Endothelial cell of umbilical vein (primary cell): Measurements from ENCODE around the gene PAX6. TPM values are rescaled to one million over a fixed set of nuclear protein-coding genes. Genes with fewer than 3 reads are reported as not detected.

Experiments
- BruUV-seq: library from RNA; stranded (reverse); fragments of 400-500 nt; replicated peaks from 2 replicates; lab custom pipeline; 2021; lab: Mats Ljungman, UMichigan
- CTCF ChIA-PET: fragments of 300-600, 350-600 bp; sonication (Branson Sonifier 250); formaldehyde crosslinking; loops from one replicate; lab custom pipeline; 2021; ENCODE audit warnings: antibody characterized with exemption, inconsistent platforms; lab: Charles Lee
- POLR2A ChIA-PET: fragments of 300-600, 350-600 bp; sonication (Branson Sonifier 250); formaldehyde crosslinking; loops from one replicate; lab custom pipeline; 2021; ENCODE audit warnings: antibody characterized with exemption, inconsistent platforms; lab: Charles Lee
- DNase-seq: peaks from one replicate; pipeline ENCODE4 v3.0.0-alpha.2; 2011; ENCODE audit warnings: low read depth, low spot score
- FAIRE-seq: peaks from 2 replicates; lab custom pipeline; 2011; peaks lifted over from hg19 to GRCh38; lab: Jason Lieb, UNC
- H2AFZ ChIP-seq: 2 replicates; pipeline ENCODE4 v1.6.0; 2012; ENCODE audit warnings: low read depth, low read length, control low read depth, inconsistent platforms
- H3K27ac ChIP-seq: 2 replicates; pipeline ENCODE4 v1.5.1; 2011; ENCODE audit warnings: low read depth, mild to moderate bottlenecking, control low read depth, low read length, moderate library complexity; ENCODE audit not compliant: insufficient read depth
- H3K27me3 ChIP-seq, 2 experiments: 2 replicates each; pipeline versions ENCODE4 v1.6.0 to v1.6.1; 2011; ENCODE audit warnings: low read length in 2 of 2, mixed read lengths in 1 of 2; ENCODE audit not compliant: control insufficient read depth in 2 of 2, insufficient read depth in 2 of 2
- H3K36me3 ChIP-seq, 2 experiments: 2 replicates in 1 of 2; 3 replicates in 1 of 2; pipeline ENCODE4 v1.5.1; 2011; ENCODE audit warnings: low read length in 2 of 2, mild to moderate bottlenecking in 1 of 2, moderate library complexity in 1 of 2; ENCODE audit not compliant: control insufficient read depth in 2 of 2, insufficient read depth in 2 of 2; ENCODE audit errors: extremely low read depth in 1 of 2
- H3K4me1 ChIP-seq: 3 replicates; pipeline ENCODE4 v1.5.1; 2011; ENCODE audit warnings: mild to moderate bottlenecking, low read length; ENCODE audit not compliant: control insufficient read depth, insufficient read depth; ENCODE audit errors: extremely low read depth
- H3K4me2 ChIP-seq: 2 replicates; pipeline ENCODE4 v1.6.1; 2011; ENCODE audit warnings: low read length, control low read depth, mixed read lengths; ENCODE audit not compliant: insufficient read depth
- H3K4me3 ChIP-seq, 3 experiments: fragments of 200-600 bp in 1 of 3; sonication (generic), shearing (Covaris generic) in 1 of 3; replicated peaks in 1 of 3; 2 replicates each; pipeline ENCODE4 v1.5.1; 2011 to 2016; ENCODE audit warnings: control low read depth in 3 of 3, low read length in 3 of 3, mild to moderate bottlenecking in 2 of 3, inconsistent platforms in 1 of 3, low read depth in 1 of 3, moderate library complexity in 1 of 3; ENCODE audit not compliant: insufficient read depth in 1 of 3
- H3K79me2 ChIP-seq: 2 replicates; pipeline ENCODE4 v1.6.0; 2012; ENCODE audit warnings: low read length, inconsistent platforms; ENCODE audit not compliant: control insufficient read depth, insufficient read depth
- H3K9ac ChIP-seq: replicated peaks from 2 replicates; pipeline ENCODE3; 2011; ENCODE audit warnings: low read length, control low read depth; ENCODE audit not compliant: insufficient read depth; ENCODE audit errors: extremely low read depth
- H3K9me1 ChIP-seq: replicated peaks from 3 replicates; pipeline ENCODE4 v1.6.0; 2011; ENCODE audit warnings: mild to moderate bottlenecking, low read length; ENCODE audit not compliant: control insufficient read depth, insufficient read depth; ENCODE audit errors: extremely low read depth
- H3K9me3 ChIP-seq: replicated peaks from 2 replicates; pipeline ENCODE4 v1.5.1; 2012; ENCODE audit warnings: low read length, inconsistent platforms; ENCODE audit not compliant: control insufficient read depth, insufficient read depth
- H4K20me1 ChIP-seq: replicated peaks from 2 replicates; pipeline ENCODE3; 2011; ENCODE audit warnings: mild to moderate bottlenecking, low read length; ENCODE audit not compliant: control insufficient read depth, insufficient read depth; ENCODE audit errors: extremely low read depth
- EZH2 ChIP-seq: IDR thresholded peaks from 2 replicates; pipeline ENCODE4 v1.6.1; 2012; ENCODE audit warnings: borderline replicate concordance, low read depth, mild to moderate bottlenecking, moderate library complexity, low read length, inconsistent platforms; ENCODE audit not compliant: severe bottlenecking
- POLR2A ChIP-seq: IDR thresholded peaks from 2 replicates; pipeline ENCODE4 v1.6.1; 2012; ENCODE audit warnings: low read depth, mild to moderate bottlenecking, control low read depth, low read length
- dilution Hi-C: fragments of 300-500 bp; cut with MboI; formaldehyde crosslinking; loops from one replicate; pipeline ENCODE4 v1.15.0; 2019; ENCODE audit warnings: low sequenced_read_pairs; ENCODE audit not compliant: extremely low pct_ligation_motif_present
- intact Hi-C: fragments of 100-400 bp; cut with micrococcal nuclease; formaldehyde crosslinking; loops from one replicate; pipeline ENCODE4 v1.10.0; 2022
- polyA plus RNA-seq, 4 experiments: library from polyadenylated mRNA; depleted of rRNA in 3 of 4; stranded (reverse) in 3 of 4; unstranded in 1 of 4; fragments of >200 nt; gene quantifications; 2 replicates each; pipeline versions ENCODE4 v1.2.1 to v1.2.3, GENCODE V29; 2011 to 2012; ENCODE audit warnings: missing spikeins in 1 of 4
- total RNA-seq: library from RNA; stranded (reverse); gene quantifications from 2 replicates; pipeline ENCODE4 v1.2.3, GENCODE V29; 2021
- TF ChIP-seq, protein P1 (sequence below): IDR thresholded peaks from 2 replicates; pipeline ENCODE4 v1.6.1; 2011; ENCODE audit not compliant: insufficient read depth, insufficient read length

The PAX6 gene
- total and polyA plus RNA-seq, 2 donors (not counting 3 experiments of a cell fraction or from before 2014, with no cell fraction given): not detected

DNA sequence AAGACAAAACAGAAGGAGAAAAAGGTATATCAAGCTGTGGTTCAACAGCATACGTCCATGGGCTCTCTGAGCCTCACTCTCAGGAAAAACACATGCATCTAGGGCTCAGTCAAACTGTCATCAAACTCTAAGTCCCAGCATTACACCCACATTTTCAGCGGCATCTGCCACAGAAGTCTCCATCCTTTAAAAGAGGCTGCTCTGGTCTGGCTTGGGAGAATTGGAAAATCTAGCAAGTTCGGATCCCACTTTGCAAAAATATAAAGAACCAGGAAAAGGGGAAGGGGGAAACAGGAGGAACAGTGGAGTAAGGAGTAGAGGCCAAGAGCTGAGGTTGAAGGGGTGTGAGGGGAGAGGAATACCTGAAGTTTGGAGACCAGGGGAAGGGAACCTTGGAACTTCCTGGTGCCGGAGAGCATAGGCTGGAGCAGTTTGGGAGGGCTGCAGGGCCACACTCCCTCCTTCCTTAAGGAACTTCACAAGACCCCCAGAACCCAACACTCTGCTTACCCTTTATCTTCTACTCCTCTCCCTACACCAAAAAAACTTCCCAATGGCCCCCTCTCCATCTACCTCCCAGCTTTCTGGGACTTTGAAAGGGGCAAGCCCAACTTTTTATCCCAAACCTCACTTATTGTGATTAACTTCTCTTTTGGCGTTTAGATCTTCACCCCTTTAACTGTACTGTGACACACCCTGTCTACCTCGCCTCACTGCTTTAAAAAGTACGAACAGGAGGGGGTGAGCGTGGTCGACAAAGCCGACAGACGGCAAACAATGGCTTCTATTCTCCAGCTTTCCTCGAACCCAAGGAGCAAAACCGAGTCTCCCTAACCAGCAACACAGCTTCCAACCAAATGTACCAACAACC lies 4.0 kb downstream of the PAX6 start:
- no peaks in the 10 kb centered on the region for H3K9me1 ChIP-seq
- CTCF ChIA-PET: interaction anchor here (0.9 to 1.6 kb wide), 2 partner anchors 18 to 319 kb away, joined by 4 read pairs; no protein-coding TSS in a partner anchor
- no peak overlapping the region for H2AFZ ChIP-seq
- no peak overlapping the region for H3K4me2 ChIP-seq
- H3K4me3 ChIP-seq: no peak overlapping the region
- no peaks in the 10 kb centered on the region for H4K20me1 ChIP-seq
- no peak overlapping the region for H3K9ac ChIP-seq
- TF ChIP-seq, protein P1, sequence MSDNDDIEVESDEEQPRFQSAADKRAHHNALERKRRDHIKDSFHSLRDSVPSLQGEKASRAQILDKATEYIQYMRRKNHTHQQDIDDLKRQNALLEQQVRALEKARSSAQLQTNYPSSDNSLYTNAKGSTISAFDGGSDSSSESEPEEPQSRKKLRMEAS: no peak
- DNase-seq: no peak
- peaks cover 89 to 98% of the 10 kb centered on the region in 2 experiments for H3K27me3 ChIP-seq
- no peaks in the 10 kb centered on the region for H3K9me3 ChIP-seq
- dilution Hi-C loops: no loop called here
- no peak for FAIRE-seq
- H3K36me3 ChIP-seq: no peaks in the 10 kb centered on the region
- POLR2A ChIA-PET: no interaction called here
- BruUV-seq: no TSS peak
- intact Hi-C loops: no loop called here
- no peak overlapping the region for H3K27ac ChIP-seq
- H3K79me2 ChIP-seq: no peaks in the 10 kb centered on the region
- peaks cover 4% of the 10 kb centered on the region for H3K4me1 ChIP-seq

DNA sequence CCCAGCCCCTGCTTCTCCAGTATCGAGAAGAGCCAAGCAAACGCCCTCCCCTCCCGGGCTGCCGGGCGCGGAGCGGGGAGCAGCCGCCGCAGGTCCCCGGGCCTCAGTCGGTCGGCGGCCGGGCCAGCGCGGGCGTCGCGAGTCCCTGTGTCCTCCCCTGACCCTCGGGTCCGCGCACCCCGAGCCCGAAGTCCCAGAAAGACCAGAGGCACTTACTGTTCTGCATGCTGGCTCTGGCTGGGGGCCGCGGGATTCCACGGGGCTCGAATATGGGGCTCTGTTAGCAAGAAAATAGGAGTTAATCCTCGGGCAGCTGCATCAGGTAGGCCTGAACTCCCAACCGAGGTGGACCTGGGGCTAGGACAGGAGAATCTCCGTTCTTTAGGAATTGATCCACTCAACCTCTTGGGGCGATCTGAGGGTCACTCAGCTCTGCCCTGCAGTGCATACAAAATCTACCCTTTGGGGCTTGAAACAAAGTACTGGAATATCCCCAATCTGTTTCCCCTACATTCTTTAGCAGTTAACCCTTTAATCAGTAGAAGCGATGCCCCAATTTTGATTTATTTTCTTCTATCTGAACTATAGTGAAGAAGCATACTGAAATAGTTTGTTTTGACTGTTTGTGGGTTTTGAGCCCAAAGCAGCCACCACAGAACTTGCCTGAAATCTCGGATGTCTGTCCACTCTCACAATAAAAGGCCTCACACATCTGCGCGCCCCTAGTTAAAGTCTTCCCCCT lies 4.8 kb downstream of the PAX6 start:
- no peak overlapping the region for H3K4me2 ChIP-seq
- no peaks in the 10 kb centered on the region for H3K36me3 ChIP-seq
- peaks cover 89 to 99% of the 10 kb centered on the region in 2 experiments for H3K27me3 ChIP-seq
- H3K9me1 ChIP-seq: no peaks in the 10 kb centered on the region
- no peak for TF ChIP-seq POLR2A
- peak; percentile 93 for TF ChIP-seq EZH2
- DNase-seq: no peak
- H3K9ac ChIP-seq: no peak overlapping the region
- no peaks in the 10 kb centered on the region for H3K9me3 ChIP-seq
- peaks cover 4% of the 10 kb centered on the region for H3K4me1 ChIP-seq
- no peak overlapping the region for H3K27ac ChIP-seq
- CTCF ChIA-PET: interaction anchor here (0.9 to 1.6 kb wide), 2 partner anchors 19 to 318 kb away, joined by 4 read pairs; no protein-coding TSS in a partner anchor
- no peaks in the 10 kb centered on the region for H4K20me1 ChIP-seq
- no peak overlapping the region for H3K4me3 ChIP-seq
- intact Hi-C loops: no loop called here
- no peak for FAIRE-seq
- POLR2A ChIA-PET: no interaction called here
- dilution Hi-C loops: no loop called here
- no peaks in the 10 kb centered on the region for H3K79me2 ChIP-seq
- no TSS peak for BruUV-seq
- no peak overlapping the region for H2AFZ ChIP-seq
